SKM-1 treated with dmso at 0.1 percent for 144 hours (cell line): ENCODE results near the gene EEF1A2.
A peak's percentile ranks its signal among the peaks of the same experiment; 100 is the strongest.

ENCODE experiments used
- DNase-seq: peaks from one replicate; lab custom pipeline; 2025; ENCODE audit not compliant: unreplicated experiment; lab: John Stamatoyannopoulos, UW

EEF1A2 gene

DNA sequence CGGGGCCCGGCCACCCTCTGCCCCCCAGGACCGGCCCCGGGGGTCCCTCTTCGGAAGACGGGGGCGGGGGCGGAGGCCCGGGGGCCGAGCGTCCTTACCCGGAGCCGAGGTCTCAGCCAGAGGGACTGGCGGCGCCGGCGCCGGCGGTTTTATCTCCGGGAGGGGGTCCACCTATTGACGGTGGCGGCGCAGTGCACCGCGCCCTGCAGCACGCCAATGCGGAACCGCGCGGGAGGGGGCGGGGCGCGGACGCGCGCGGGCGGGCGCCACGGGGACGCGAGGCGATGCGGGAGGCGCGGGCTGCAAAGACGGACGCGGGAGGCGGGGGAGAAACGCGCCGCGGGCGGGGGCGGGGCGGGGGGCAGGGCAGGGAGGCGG is at the start of gene EEF1A2:
Gene EEF1A2, minus strand, starts transcription at position 124 of the 378 bp plus-strand sequence. CDS start 1,320 bp downstream, outside the sequence.
- DNase-seq, result peak; percentile 12

DNA sequence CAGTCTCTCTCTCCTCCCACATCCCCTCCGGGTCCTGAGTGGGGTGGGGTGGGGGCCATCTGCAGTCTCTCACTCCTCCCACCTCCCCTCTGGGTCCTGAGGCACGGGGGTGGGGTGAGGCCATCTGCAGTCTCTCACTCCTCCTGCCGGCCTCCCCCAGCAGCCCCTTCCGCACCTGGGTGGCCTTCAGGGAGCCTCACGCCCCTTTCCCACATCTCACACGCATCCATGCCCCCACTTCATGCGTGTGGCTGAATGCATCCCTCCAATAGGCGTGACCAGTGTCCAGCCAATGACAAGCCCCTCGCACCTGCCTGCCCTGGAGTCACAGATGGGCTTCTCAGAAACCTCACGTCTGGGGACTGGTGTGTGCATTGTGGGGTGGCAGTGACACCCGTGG is 49.7 kb upstream of the EEF1A2 start:
- DNase-seq, result no peak

DNA sequence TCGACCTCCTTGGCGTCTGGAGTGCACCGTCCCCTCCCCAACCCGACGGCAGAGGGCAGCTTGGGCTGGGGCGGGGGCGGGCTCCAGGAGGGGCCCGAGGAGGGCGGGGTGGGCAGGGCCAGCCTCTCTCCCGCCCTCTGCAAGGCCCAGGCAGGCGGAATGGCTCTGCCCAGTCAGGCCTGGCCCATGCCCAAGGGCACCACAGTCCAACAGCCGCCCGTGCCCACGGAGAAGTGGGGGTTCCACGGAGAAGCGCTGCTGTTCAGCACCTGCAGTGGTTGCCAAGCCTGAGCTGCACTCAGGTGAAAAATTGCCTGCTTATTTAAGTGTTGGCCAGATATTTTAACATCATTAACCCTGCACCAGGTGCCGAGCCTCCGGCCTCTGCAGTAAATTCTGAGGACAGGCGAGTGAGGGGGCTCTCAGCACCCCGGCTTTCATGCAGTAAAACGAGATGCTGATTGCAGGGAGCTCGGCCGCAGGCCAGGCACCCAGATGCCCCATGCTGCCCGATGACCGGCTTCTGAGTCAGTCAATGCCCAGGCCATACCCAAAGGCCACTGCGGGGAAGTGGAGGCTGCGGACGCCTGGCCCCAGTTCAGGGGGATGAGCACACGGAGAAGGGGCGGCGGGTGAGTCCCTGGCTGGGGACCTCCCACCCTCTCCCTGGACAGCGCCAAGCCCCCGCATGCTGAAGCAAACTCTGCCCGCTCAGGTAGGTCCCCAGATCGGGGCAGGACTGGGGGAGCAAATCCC is 49.0 kb upstream of the EEF1A2 start, which contains the start of gene SRMS:
Gene SRMS, minus strand, starts transcription at position 25 of the 756 bp plus-strand sequence. CDS start 286 bp downstream, outside the sequence.
- DNase-seq, result no peak

DNA sequence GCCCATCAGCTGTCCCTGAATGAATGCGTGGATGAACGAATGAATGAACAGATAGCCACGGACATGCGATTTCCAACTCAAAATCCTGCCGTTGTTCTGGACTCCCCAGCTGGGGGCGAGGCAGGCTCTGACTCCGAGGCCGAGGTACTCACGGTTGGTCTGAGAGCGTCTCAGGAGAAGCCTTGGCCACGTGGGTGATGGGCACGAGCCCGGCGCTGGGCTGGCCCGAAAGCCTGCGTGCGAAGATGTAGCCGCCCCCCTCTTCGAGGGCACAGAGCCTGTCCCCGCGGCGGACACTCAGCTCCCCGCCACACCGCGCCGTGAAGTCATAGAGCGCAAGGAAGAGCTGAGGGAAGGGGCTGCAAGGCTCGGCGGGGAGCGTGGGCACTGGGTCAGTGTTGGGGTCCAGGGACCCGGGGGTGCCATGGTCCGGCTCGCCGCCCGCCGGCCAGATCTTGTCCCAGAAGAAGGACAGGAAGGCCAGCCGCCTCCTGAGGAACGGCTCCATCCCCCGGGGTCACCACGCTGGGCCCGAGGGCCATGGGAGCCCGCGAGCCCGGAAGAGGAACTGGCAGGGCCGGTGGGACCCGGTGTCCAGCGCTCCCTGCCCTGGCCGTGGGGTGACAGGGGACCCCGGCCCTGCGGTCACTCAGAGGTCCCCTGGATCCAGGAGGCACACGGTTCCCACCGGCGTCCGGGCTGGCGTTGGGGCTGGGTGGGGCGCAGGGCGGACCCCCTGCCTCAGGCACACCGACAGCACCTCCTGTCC is 48.3 kb upstream of the EEF1A2 start:
- DNase-seq, result no peak

DNA sequence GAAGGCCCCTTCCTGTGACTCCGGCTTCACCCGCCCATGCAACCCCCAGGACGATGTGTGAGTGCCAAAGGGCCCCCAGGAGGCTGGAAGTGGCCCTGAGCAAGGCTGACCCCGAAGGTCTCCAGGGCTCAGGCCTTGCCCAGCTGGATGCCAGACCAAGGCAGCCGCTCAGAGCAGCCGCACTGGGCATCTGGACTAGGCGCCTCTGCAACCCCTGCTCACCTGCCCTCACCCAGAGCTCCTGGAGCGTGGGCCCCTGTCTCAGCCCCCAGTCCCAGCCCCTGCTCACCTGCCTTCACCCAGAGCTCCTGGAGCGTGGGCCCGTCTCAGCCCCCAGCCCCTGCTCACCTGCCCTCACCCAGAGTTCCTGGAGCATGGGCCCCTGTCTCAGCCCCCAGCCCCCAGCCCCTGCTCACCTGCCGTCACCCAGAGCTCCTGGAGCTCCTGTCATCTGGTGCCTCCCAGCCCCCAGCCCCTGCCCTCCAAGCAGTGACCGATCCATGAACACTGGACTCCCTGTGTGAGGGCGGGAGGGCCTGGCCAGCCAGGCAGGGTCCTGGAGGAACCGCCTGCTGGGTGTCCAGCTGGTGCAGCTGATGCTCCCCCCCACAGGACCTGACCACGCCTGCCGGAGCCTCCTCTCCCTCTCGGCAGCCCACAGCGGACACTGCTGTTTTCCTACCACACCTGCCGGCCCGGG is 47.5 kb upstream of the EEF1A2 start:
- DNase-seq, result no peak

DNA sequence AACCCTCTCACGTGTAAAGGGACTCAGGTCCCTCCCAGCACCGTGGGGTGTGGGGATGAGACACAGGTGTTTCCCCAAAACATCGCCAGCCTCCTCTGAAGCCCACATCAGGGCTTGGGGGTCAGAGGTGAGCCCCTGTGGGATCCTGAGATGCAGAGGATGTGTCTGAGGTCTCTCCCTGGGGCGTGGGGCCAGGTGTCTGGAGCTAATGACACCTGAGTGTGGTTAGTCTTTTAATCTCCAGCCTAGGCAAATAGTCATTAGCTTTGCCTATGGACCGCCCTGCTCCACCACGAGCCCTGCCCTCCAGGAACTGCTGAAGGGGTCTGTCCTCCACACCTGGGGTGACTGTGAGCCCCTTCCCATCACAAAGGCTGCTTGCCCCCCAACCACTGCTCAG is 46.9 kb upstream of the EEF1A2 start:
- DNase-seq, result no peak

DNA sequence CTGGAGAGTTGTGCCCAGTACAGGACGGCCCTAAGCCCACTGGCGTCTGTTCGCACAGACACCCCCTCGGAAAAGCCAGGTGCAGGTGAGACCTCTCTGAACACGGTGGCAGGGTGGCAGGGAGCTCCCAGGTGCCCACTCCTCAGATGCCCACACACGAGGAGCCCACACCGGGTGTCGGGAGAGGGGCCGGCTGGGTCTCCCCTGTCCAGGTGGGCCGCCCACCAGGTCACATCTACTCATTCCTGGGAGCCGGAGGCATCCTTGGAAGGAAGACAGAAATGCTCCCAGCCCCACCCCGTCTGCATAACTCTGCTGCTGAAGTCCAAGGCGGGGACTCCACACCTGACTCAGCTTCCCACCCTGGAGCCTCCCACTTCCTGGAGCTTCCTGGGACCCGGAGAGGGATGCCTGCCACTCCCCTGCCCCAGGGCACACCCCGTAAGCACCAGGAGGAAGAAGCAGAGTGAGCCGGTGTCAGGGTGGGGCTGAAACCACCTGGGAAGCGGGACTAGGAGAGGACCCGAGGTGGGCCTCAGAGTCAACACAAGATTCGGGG is 46.2 kb upstream of the EEF1A2 start:
- DNase-seq, result no peak

DNA sequence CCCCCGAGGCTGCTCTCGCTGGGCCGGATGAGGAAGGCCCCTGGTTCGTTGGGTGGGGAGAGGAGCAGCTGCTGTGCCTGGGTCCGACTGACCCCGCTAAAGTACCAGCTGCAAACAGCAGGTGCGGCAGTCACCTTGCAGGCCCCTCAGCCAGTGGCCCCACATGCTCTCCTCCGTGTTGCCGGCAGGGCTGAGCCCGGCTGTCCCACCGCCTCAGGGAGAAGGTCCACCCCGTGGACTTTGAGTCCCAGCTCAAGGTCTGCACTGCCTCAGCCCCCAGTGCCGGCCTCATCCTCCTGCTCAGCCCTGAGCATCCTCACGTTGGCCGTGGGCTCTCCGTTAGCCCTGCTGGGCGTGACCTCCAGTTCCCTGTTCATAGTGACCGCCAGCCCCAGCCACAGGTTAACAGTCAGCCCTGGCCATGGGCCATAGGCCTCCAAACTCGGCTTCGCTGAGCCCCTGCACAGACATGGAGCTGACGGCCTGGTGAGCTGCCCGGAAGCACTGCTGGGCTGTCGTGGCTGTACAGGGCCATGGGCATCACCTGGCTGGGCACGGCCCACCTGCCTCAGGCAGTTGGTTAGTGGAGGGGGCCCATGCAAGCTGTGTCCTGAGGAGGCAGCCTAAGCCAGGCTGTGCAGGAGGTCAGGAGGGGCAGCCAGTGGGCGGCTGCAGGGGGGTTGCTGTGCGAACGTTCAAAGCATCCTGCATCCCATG is 45.5 kb upstream of the EEF1A2 start:
- DNase-seq, result no peak

DNA sequence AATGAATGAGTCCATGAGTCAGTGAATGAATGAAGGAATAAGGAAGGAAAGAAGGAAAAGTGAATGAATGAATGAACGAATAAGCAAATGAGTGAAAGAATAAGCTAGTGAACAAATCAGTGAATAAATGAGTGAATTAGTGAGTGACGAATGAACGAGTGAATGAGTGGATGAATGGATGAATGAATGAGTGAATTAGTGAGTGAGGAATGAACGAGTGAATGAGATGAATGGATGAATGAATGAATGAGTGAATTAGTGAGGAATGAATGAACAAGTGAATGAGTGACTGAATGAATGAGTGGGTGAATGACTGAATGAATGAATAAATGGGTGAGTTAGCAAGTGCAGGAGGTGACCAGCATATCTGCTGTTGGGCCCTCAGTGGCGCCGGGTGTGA is 44.9 kb upstream of the EEF1A2 start:
- DNase-seq, result no peak

DNA sequence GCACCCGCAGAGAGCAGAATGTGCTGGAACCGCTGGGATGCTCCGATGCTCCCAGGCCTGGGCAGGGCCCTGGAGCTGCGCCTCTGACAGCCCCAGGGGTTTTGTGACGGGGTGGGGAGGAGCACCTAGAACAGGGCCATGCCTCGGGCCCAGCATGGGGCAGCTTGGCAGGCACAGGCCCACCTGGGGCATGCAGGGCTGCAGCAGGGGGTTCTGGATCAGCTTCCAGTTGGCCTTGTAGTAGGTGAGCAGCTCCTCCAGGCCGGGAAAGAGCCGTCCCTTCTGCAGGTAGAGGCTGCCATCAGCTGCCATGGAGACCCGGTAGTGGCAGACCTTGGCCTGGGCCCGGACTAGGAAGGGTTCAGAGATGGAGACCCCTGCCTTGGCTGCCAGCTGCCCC is 44.2 kb upstream of the EEF1A2 start:
- DNase-seq, result no peak

DNA sequence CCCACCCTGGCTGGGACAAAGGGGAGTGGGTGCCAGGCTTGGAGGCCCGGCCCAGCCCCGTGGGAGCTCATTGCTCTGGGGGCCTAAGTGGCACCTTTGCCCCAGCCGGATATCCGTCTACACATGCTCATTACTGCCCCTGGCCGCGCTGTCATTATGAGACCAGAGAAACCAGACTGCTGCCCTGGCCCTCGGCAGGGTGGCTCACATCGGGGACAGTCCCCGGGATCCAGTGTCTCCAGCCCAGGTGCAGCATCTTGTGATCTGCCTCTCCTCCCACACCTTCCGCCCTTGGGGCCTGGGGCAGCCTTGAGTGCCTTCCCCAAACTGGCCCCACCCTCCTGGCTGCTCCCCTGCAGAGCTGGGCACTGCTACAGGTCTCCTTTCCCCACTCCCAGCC is 43.8 kb upstream of the EEF1A2 start:
- no peak for DNase-seq

DNA sequence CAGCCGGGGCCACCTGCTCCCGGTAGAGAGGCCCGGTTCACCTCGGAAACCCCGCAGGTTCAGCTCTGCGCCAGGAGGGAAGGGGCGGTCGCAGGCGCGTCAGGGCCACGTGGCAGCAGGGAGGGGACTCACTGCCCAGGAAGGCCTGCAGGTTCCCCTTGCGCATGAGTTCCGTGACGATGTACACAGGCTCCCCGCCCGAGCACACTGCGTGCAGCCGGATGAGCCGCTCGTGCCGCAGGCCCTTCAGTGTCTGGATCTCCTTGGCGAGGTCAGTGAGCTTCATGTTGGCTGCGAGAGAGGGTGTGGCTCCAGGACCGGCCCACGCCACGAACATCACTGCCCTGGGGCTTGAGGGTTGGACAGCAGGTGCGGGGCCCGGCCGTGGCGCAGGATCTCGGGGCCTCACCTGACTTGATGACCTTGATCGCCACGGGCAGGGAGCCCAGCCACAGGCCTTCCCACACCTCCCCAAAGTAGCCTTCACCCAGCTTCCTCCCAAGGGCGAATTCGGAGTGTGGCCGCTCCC is 43.2 kb upstream of the EEF1A2 start:
- DNase-seq, result no peak

DNA sequence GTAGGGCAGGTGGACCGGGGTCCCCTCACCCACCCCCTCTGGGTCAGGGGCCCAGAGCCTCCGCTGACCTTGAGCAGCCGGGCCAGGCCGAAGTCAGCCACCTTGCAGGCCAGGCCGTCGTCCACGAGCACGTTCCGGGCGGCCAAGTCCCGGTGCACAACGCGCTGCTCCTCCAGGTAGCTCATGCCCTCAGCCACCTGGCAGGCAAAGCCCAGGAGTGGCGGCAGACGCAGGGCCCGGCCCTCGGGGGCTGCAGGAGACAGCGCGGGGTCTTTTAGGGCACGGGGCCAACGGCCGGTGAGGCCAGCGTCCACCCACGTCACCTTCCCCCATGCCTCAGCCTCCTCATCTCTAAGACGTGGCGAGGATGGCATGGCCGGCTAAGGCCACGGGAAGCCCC is 42.5 kb upstream of the EEF1A2 start:
- DNase-seq, result no peak

DNA sequence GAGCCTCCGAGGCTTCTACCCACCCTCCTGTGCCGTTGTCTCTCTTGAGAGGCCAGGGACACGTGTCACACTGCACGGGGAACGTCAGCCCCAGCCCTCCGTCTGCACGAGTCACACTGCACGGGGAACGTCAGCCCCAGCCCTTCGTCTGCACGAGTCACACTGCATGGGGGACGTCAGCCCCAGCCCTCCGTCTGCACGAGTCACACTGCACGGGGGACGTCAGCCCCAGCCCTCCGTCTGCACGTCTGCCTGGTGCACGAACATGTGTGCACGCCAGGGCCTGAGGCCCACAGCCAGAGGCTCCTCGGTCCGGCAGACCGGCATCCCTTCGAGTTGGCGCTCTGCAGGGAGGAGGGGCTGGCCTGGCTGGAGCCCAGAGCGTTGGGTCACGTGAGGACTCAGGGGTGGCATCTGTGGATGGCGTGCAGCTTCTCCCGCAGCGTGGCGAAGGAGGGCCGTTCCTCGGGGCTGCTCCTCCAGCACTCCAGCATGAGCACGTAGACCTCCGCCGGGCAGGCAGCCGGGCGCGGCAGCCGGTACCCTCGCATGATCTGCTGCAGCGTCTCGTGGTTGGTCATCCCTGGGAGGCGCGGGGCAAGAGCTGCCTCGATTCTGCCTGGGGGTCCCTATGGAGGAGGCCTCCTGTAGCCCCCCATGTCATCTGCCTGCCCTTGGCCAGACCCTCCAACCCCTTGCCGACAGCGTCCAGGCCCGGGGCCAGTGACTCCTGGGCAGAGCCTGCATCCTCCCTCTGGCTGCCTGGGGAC is 41.7 kb upstream of the EEF1A2 start:
- no peak for DNase-seq

DNA sequence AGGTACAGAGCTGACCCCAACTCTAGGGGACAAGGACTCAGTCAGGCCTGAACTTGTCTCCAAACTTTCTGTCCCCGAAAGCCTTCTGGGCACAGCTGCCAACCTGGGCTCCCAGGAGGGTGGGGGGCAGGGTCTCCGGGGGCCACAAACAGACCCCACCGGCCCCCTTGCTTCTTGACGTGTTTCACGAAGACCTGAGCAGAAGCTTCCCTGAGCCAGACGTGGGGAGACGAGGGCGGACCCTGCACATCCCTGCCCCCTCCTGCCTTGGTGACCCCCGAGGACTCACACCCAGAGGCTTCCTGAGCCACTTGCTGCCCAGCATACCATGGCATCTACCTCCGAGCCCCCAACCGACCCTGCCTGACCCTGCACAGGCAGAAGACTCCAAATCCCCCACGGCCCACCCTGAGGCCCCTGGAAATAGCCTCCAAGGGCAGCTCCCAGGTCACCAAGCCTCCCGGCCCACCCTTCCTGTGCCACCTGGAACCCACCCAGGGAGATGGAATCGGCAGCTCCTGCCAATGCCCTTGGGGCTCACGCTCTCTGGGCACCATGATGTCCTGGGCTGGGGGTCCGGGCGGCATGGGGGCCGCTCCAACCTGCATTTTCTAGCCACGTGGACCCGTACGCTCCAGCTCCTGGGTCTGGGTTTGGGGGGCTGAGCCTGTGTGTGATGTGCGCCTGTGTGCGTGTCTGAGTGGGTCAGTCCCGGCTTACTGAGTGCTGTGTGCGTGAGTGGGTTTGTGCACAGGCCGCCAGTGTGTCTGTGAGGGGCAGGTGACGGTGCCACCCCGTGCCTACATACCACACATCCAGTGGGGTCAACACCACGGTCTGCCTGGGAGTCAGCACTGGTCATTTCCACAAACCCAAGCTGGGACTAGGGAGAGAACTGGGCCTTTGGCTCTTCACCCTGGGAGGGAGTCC is 40.8 kb upstream of the EEF1A2 start:
- DNase-seq, result no peak

DNA sequence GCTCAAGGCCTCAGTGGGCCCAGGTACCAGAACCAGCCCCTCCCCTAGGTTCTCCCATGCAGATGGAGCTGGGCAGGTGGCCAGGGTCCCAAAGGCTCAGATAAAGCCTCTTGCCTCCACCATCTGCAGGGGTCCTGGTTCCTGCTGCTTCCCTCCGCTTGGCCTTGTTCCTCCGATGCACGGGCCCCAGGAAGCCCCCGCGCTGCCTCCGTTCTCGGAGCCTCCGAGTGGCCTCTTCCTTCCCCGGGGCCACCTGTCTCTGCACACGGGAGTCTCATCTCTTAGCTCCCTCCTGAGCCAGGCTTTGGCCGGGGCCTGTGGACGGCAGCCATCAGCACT is 40.2 kb upstream of the EEF1A2 start:
- DNase-seq, result no peak

DNA sequence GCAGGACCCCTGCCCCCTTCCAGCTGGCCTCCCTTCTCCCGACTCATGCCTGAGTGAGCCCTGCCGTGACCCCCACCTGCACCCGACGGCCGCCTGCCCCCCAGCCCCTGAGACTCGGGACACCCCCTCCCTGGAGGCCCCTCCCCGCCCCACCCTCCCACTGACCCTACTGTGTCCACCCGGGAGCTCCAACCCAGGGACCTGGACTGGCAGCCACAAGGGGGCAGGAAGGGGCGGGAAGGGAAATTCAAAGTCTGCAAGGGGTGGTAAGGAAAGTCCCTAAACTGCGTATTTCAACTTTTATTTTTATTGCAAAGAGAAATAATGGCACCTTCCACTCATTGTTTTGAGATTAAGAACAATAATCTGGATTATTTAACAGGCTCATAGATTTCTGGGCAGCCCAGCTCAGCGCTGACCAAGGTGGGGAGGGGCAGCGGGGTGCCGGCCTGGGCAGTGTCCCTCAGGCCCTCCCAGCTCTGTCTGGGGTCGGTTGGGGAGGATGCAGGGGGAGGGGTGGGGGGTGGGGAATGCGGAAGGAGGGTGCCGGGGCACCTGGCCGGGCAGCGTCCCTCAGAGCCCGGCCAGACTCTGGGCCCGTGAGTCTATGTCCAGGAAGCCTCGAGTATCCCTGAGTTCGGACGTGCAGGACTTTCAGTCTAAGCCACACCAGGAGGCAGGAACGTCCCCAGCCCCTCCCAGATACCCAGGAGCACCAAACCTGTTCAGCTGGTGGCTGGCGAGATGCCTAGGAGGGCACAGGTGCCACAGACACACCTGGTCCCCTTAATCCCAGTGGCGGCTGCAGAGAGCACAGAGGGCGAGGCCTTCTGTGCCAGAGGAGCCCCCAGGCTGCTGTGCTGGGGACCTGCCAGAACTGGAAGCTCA is 39.6 kb upstream of the EEF1A2 start:
- DNase-seq, result no peak
